Measurements from ENCODE around the gene MAPKAPK3. TPM values are rescaled to one million over a fixed set of nuclear protein-coding genes. Genes with fewer than 3 reads are reported as not detected.

Gene MAPKAPK3
- total and polyA plus RNA-seq, 2 experiments from 2014 or later: 40.5 to 43.1 TPM

DNA sequence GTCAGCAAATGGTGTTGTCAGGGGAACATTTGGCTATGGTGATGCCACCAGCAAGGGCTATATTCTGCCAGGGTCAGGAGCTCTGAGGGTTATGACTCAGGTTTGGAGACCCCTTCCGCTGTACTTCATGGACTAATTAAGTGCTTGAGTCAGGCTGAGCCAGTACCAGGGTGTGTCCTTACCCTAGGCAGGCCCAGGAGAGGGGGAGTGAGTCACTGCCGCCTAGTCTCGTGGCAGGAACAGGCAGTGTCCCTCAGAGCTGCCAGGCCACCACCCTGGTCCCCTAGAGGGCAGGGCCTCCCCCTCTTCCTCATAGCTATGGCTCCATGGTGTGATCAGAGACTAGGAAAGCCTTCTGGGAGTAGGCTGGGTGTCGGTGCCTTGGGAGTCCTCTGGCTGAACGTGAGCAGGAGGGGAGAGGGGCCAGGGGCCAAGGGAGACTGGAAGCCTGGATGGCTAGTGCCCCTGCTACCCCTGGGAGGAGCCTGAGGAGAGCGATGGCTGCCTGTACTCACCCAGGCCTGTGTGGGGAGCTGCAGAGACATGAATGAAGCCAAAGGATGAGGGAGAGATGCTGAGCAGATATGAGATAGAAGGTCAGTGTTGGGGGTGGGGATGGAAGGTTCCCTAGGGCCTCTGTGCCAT lies 10.6 kb downstream of the MAPKAPK3 start:
- Histone ChIP-seq H3K27ac (no peak overlapping the region), H3K4me1 (ENCODE audit: insufficient read depth) (no peaks in the 10 kb centered on the region)

GRCh38 chr3:50628601-50629000 lies 11.7 kb downstream of the MAPKAPK3 start:
- 99% methylated on average over 3 of the region's 3 CpGs for WGBS (ENCODE audit: low lambda C conversion rate, missing lambda C conversion rate)
- Histone ChIP-seq H3K4me2 (no peak overlapping the region), H3K79me2 (peaks cover 36% of the 10 kb centered on the region), H3K36me3 (replicated peaks; ENCODE audit: insufficient read depth, low read depth) (no peaks in the 10 kb centered on the region), H3K27me3 (no peaks in the 10 kb centered on the region), H2AFZ (no peak overlapping the region), H3K4me1 (ENCODE audit: insufficient read depth) (no peaks in the 10 kb centered on the region), H3K4me3 (no peak overlapping the region), H3K27ac (no peak overlapping the region), H3K9me3 (ENCODE audit: low read depth) (no peaks in the 10 kb centered on the region), H3K9me2 (replicated peaks; ENCODE audit: insufficient read depth) (no peaks in the 10 kb centered on the region), H4K20me1 (ENCODE audit: insufficient read depth, poor library complexity, severe bottlenecking) (peaks cover 12% of the 10 kb centered on the region)
- no peak for DNase-seq (ENCODE audit: low spot score)
- TF ChIP-seq EZH2phosphoT487 (IDR thresholded peaks at IDR 0.05; ENCODE audit: low read depth, severe bottlenecking, unreplicated experiment): no peak
- no peak for TF ChIP-seq CTCF (IDR thresholded peaks at IDR 0.05; ENCODE audit: poor library complexity)
- no peak for TF ChIP-seq EZH2 (IDR thresholded peaks at IDR 0.05; ENCODE audit: borderline replicate concordance)

More for the DNA sequence above, 10.6 kb downstream of the MAPKAPK3 start:
- no peak for DNase-seq (ENCODE audit: low spot score)
- peaks cover 37% of the 10 kb centered on the region for H3K79me2 ChIP-seq
- H3K9me2 ChIP-seq (replicated peaks; ENCODE audit: insufficient read depth): no peaks in the 10 kb centered on the region
- H3K4me3 ChIP-seq: no peak overlapping the region
- H4K20me1 ChIP-seq (ENCODE audit: insufficient read depth, poor library complexity, severe bottlenecking): peaks cover 11% of the 10 kb centered on the region
- WGBS (ENCODE audit: low lambda C conversion rate, missing lambda C conversion rate): 64% methylated on average over 6 of the region's 6 CpGs
- H3K36me3 ChIP-seq (replicated peaks; ENCODE audit: insufficient read depth, low read depth): no peaks in the 10 kb centered on the region
- H3K27me3 ChIP-seq: no peaks in the 10 kb centered on the region
- TF ChIP-seq CTCF (IDR thresholded peaks at IDR 0.05; ENCODE audit: poor library complexity) (no peak), EZH2 (IDR thresholded peaks at IDR 0.05; ENCODE audit: borderline replicate concordance) (no peak), EZH2phosphoT487 (IDR thresholded peaks at IDR 0.05; ENCODE audit: low read depth, severe bottlenecking, unreplicated experiment) (no peak)
- H3K4me2 ChIP-seq: no peak overlapping the region
- H3K9me3 ChIP-seq (ENCODE audit: low read depth): no peaks in the 10 kb centered on the region
- H2AFZ ChIP-seq: no peak overlapping the region

GRCh38 chr3:50630394-50630793 lies 13.4 kb downstream of the MAPKAPK3 start:
- WGBS (ENCODE audit: low lambda C conversion rate, missing lambda C conversion rate): 94% methylated on average over 6 of the region's 6 CpGs
- Histone ChIP-seq H3K4me3 (no peak overlapping the region), H3K9me2 (replicated peaks; ENCODE audit: insufficient read depth) (no peaks in the 10 kb centered on the region), H3K9me3 (ENCODE audit: low read depth) (no peaks in the 10 kb centered on the region), H3K36me3 (replicated peaks; ENCODE audit: insufficient read depth, low read depth) (no peaks in the 10 kb centered on the region), H3K79me2 (peaks cover 34% of the 10 kb centered on the region), H2AFZ (no peak overlapping the region), H4K20me1 (ENCODE audit: insufficient read depth, poor library complexity, severe bottlenecking) (peaks cover 18% of the 10 kb centered on the region), H3K4me1 (ENCODE audit: insufficient read depth) (no peaks in the 10 kb centered on the region), H3K27me3 (no peaks in the 10 kb centered on the region), H3K4me2 (no peak overlapping the region), H3K27ac (no peak overlapping the region)
- DNase-seq (ENCODE audit: low spot score): no peak
- no peak for TF ChIP-seq EZH2 (IDR thresholded peaks at IDR 0.05; ENCODE audit: borderline replicate concordance)
- no peak for TF ChIP-seq EZH2phosphoT487 (IDR thresholded peaks at IDR 0.05; ENCODE audit: low read depth, severe bottlenecking, unreplicated experiment)
- TF ChIP-seq CTCF (IDR thresholded peaks at IDR 0.05; ENCODE audit: poor library complexity): no peak

All from hepatocyte (in vitro differentiated cells).